Ecto neural progenitor cell (in vitro differentiated cells): Measurements from ENCODE around the gene WNT1.

Experiments
- DNase-seq: peaks from one replicate; pipeline ENCODE4 v3.0.0-alpha.2; 2018; ENCODE audit warnings: low spot score

WNT1 gene

DNA sequence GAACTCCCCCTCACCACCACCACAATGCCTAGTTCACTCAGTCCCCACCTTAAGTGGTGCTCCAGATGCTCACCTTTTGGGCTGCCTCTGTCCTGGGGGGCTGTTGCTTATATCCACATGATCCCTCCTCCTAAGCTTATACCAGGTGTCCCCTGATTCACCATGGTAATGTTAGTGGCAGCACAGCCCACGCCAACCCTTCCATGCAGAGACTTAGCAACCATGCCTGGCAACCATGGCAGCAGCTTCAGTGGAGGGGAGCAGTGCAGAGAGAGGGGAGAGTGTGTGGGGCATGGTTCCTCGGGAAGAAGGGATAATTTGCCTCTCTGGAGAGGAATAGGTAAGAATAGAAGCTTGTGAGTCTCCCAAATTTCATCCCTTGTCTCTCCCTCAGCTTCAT, 22.2 kb downstream of the WNT1 start:
- DNase-seq = no peak

DNA sequence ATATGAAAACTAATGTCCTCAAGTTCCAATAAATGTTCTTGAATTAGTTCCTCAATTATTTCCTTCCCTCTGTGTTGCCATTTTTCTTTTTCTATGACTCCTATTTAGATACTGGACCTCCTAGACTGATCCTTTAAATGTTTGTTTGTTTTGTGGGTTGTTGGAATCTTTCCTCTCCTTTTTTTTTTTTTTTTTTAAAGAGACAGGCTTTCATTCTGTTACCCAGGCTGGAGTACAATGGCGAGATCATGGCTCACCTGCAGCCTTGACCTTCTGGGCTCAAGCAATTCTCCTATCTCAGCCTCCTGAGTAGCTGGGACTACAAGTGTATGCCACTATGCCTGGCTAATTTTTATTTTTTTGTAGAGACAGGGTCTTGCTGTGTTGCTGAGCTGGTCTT, 30.8 kb downstream of the WNT1 start:
- DNase-seq = no peak

DNA sequence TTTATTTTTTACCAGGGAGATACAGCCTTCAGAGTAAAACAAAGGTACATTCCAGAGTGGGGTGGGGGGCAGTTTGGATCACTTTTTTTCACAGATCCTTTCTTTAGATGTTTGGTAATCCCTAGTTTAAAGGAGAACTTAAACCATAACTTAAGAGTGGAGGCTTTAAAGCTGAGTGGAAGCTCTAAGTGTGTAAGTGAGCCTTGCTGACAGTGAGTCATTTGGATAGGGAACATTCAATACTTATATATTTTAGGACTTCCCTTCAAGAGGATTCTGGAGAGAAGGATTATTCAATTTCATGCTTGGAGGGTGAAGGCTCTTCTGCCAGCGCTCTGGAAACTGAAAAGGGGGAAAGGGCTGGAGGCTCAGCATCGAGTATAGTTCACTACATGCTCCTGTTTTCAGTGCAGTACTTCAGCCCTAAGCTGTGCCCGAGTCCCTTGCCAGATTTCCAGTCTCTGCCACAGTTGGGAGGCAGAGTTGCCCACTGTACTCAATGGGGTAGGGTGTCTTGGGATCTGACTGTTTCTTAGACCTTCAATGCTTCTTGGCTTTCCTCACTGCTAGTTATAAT, 32.1 kb downstream of the WNT1 start:
- DNase-seq = no peak

DNA sequence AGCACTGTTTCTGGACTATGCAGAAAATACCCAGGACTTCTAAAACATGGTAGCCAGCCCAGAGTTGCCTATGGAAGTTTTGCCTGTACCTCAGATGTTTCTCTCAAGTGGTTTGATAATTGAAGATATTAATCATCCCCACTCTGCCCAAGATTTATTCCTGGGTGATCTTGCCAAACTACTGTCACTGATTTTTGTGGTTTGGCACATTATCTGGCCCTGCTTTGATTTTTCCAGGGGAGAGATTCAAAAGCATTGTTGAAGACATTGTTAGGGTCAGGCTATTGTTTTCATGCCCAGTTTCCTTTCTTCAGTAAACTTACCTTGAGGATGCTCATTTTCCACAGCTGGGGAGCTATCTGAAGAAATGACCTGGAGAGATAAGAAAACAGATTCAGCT, 34.6 kb downstream of the WNT1 start:
- no peak for DNase-seq

DNA sequence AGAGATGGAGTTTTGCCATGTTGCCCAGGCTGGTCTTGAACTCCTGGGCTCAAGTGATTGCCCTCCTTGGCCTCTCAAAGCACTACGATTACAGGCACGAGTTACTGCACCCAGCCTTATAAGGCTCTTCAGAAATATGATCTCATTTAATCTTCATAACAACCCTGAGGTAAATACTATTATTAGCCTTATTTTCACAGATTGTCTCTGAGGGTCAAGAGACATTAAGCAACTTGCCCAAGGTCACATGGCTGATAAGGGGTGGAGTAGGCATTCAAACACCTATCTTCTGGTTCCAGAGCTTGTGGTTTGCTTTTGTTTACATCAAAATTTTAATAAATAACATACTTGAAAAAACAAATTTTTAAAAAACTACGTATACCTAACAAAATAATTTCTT, 35.3 kb downstream of the WNT1 start:
- no peak for DNase-seq

DNA sequence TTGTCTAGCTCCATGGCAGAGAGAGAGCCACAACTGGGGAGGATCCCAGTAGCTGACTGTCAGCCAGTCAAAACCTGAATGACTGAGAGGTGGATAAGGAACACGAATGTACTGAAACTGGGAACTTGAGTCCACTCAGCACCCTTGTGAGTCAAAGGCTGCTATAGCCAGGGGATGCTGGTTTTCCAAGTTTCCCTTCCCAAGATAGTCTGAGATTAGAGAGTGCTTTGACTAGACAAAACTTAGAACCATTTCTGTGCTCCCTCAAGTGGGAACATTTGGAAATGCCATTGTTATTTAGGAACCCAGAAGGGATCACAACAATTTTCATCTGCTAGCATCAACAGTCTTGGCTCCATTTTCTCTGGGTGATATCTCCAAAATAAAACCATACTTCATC, 36.4 kb downstream of the WNT1 start:
- no peak for DNase-seq

DNA sequence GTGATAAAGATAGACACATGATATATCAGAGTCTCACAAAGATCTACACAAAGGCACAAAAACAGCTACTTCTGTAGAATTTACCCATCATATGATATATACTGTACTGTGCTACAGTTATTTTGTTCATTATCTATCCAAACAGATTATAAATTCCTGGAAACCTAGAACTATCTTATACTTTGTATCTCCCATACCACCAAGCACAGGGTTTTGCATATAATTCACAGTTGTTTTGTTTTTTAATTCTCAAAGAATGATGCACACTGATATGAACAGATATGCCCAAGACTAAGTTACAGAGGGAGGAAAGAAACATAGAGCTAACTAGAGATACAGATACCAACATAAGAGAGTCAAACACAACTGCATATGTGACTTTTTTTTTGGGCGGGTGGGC, 37.1 kb downstream of the WNT1 start:
- DNase-seq = no peak

DNA sequence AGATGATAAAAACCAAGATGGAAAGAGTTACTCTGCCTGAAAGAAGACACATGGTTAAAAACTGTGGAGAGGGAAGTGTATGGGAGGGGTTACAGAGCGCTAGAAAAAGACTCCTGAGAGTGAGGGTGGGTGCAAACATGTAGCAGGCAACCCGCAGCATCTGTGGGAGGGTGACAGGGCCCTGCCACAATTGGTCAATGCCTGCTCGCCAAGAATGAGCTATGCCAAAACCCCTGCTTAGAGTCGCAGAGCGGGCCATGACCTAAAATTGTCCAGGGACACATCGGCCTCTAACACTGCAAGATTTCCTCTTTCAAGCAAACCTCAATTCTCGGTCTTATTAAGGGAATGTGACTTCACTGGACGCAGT, 39.8 kb downstream of the WNT1 start:
- DNase-seq = no peak

DNA sequence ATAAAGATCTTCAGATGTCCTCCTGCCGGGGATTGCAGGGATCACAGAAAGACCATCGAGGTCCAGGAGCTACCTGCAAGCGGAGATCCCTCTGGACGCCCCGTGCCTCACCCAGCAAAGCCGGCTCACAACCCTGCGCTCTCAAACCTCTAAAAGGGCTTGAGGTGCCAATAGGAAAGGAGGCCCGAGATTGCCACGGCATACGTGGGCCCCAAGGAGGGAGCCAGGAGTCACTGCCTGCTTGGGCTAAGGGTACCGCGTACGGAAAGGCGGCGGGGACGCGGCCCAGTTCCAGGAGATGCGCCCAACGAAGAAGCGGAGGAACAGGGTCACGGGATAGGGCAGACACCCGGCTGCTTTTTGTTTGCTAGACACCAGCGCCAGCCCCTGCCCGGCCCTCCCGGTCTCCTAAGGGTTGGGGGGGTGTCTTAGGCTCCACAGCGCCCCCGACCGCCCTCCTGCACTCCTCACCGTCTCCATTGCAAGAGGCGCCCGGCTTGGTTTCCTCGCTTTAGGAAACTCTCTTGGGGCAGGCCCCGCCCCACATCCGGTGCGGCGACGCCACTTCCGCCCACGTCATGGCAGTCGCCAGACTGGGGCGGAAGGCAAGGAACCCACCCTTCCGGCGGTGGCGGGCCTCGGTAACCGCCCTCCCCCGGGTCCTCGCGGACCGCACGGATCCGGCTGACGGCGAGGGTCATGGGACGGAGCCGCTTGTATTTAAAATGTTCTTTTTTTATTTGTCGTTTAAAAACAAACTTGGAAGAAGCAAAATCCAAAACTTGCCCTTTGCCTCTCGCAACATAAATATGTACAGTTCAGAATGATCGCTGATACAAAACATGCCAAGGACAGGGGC, 40.4 kb downstream of the WNT1 start, which contains the start of gene PRKAG1:
Gene PRKAG1 (minus strand): TSS at position 516 of the 859 bp plus-strand sequence. CDS start 36 bp downstream, at position 480.
- peak; percentile 99 for DNase-seq

DNA sequence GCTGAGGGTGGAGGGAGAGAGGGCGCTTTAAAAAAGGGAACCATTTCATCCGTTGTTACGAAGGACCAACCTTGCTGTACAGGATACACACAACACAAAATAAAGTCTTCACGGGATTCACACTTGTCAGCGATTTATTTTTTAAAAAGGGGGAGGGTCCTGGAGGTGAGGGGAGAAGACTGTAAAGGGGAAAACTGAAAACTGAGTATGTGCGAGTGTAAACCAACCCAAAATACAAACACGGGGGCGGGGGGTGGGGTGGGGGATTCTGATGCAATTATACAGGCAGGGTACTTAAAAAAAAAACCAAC, 41.0 kb downstream of the WNT1 start:
- no peak for DNase-seq

DNA sequence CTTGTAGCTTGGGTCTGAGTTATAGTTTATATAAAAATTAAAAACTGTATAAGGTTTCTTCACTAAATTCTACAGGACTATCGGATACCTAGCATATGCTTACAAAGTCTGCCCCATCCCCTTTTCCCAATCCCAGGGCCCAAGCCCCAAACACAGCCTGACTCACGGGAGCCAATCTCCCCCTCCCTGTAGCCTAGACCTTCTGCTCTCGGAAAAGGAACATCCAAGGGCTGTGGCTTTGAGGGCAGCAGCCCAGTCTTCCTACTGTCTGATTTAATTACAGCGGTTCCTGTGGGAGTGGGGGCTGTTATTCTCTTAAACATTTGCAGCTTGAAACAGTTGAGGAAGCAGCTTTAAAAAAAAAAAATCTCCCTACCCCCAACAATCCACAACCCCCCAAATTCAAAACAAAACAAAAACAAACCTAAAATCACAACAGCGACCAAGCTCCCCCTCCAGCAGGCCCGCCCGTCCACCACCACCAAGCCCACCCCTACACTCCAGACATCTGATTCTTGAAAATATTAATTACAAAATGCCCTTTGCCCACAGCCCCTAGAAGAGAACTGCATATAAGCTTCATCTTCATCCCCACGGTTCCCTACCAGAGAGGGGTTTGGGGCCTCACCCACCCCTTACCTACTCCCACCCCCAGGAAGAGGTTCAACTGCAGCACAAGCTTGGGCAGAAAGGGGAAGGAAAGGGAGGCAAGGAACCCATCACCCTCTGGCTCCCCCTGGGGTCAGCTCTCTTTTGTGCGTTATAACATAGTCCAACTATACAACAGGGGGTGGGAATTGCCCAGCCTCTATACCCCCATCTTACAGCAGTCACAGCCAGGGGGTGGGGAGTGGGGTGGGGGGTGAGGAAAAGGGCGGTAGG, 41.6 kb downstream of the WNT1 start:
- no peak for DNase-seq

DNA sequence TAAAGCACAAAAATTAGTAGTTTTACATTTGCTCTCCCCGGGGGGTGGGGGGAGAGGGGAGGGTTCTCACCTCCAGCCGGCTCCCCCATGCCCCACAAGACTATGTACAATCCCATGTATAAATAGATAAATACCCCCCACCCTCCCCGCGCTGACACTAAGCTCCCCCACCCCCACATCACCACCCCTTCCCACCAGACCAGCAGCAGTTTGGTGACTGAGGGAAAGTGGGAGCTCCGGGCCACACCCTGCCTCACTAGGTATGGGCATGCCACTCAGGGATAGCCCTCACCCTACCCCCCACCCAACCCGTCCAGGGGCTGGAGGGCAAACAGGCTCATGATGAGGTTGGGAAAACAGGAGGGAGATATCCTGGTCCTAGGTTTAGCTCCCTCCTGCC, 42.3 kb downstream of the WNT1 start:
- DNase-seq = no peak

DNA sequence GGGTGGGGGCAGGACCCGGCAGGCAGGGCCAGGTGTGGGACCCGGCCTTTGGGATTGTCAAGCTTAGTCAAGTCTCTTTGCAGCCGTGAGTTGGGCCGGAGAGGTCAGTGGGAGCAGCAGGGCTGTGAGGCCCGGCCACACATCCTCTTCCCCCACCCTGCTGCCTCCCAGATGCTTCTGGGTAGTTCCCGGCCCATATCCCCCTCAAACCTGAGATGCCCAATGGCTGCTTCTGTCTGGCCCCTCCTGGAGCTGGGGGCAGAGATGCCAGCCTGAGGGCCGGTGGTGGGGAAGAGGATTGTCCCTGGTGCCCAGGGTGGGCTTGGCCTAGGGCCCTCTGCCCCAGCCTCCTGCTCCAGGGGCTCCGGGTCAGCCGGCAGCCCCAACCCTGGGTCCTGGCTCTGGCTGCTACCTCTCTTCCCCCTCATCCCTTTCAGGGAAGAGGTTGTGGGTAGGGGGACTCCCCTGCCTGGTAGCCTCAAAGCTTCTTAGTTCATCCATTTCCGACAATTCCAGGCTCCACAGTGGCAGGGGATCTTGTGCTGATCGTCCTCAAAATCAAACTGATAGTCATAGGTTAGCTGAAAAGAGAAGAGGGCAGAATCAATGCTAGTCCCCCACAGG, 43.3 kb downstream of the WNT1 start:
- DNase-seq = no peak

DNA sequence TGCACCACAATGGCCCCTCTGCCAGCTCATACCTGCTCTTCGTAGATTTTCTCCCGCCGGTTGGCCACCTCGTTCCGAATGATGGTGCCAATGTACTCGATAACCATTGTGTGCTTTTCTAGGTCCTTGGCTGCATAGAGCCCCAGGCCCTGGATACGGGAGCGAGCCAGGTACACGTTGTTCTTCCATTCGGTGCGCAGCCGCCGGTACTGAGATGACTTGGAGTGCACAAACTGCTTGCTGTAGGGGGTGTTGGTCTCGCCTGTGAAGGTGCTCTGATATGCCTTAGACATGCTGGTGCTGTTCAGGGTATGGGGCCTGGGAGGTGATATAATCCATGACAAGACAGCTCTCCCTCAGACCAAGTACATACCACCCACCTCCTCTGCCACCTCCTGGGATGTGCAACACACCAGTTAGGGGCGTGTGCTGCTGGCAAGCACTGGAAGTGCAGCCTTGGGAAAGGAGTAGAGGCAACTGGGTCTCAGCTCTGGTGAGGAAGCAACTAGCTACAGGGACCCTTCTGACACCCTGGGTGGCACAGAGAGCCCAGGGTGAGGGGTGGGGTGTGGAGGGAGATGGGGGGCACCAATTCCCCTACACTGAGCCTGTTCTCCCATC, 44.5 kb downstream of the WNT1 start:
- no peak for DNase-seq

DNA sequence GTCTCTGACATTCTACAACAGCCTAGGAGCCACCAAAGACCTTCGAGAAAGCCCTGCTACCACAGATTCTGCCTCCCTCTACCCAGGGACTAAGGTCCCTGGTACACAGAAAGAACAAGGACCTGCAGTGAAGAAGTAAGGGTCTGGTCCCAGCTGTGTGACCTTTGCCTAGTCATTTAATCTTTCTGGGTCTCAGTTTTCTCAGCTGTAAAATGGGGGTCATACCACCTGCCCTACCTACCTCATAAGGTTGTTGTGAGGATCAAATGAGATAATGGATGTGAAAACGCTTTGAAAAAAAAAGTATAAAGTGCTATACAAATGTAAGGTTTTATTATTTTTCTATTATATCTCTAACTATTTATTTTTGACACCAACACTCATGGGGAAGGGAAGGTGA, 45.7 kb downstream of the WNT1 start:
- no peak for DNase-seq

DNA sequence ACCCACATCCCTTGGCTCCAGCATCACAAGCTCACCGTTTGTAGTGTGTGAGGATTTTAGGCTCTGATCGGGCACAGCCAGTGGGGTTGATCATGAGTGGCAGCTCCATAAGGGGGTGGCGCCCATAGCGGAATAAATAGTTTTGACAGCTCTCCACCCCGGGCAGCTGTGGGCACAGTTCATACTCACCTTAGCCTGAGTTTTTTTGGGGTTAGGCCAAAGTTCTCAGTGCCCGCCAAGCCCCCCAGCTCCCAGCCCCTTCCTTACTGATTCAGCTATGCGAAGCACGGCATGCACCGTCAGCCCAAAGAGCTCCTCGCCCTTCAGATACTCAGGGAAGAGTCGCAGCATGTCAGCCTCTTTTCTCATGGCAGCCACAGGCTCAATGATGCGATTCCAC, 46.4 kb downstream of the WNT1 start:
- no peak for DNase-seq

DNA sequence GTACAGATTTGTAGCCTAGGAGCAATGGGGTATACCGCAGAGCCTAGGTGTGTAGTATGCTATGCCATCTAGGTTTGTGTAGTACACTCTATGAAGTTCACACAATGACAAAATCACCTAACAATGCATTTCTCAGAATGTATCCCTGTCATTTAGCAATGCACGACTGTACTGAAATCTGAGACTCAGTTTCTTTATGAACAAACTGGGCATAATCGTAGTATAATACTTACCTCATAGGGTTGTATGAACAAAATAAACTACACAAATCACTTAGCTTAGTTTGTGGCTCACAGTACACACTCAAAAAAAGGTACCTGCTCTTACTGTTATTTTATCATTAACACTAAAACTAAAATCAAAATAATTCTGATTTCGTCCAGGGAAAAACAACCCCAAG, 47.3 kb downstream of the WNT1 start:
- no peak for DNase-seq

DNA sequence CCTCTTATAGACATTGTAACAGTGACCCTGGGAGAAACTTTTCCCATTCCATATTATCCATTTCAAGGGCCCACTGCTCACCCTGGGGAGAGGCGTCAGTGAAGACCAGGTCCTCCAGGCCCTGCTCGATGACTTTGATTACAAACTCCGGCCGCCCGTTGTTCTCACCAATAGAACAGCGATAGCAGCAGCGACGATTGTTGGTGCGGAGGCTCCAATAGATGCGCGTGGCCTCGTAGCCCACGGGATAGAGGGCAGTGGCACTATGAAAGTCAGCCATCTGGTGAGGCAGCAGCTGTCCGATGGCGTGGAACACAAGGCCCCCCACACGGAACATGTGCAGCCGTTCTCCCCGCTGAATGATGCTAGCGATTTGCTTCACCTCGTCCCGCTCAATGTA, 48.0 kb downstream of the WNT1 start:
- DNase-seq = no peak

DNA sequence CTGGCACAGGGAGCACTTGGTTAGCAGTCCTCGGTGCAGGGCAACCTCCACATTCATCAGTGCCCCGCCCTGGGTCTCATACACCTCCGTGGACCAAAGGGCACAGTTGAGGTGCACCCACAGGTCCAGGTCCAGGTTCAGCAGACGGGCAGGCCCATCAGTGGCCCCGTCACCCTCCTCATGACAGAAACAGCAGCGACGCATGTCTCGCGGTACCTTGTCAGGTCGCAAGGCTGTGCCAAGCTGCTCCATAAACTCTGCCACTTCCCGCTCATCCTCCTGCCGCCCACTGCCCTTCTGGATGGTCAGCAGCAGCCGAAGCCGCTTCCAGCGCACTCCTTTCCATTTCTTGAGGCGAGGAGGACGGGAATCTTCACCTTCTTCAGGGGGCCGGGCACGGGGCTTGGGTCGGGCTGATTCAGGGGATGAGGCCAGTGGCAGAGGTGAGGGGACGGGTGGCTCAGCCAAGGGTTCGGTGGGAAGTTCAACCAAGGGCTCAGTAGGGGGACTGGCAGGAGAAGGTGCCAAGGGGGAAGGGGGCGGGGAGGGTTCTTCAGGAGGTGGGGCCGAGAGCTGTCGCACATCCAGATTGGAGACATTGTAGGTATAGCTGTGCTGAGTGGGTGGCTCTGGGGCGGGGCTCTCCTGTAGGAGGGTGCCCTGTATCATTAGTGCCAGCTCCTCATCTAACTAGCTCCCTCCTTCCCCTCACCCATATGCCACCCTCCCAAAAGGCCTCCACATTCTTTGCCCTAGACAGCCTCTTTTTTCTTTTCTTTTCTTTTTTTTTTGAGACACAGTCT, 48.8 kb downstream of the WNT1 start:
- DNase-seq = no peak

DNA sequence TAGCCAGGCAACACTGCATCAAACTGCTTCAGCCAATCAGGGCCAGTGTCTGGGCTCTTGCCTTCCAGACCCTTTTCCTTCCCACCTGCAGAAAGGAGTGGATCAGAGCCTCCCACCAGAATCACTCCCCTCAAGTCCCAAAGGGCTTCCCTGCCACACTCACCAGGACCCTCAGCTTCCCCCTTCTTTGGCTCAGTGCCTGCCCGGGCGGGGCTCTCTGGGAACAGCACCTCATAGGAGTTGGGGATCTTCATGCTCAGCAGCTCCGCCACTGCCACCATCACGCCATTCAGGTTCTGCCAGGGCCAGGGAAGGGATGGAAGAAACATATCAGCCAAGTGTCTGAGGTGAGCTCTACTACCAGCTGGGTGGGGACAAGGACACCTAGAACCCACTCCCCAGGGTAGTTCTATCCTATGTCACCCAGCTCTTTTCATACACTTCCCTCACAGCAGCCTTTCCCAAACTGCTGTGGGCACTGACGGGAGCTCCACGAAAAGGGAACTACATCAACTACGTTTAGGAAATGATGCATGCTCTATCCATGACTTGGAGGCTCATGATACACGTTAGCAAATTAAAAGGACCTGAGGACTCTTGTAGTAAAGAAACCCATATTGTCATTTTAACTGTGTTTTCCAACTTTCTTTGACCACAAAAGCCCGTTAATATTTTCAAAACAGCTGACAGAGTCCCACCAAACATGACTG, 49.9 kb downstream of the WNT1 start:
- no peak for DNase-seq
